ENCODE results near the gene MYH7.
"Not testable (repeated sequence)": the region's sequence is repeated elsewhere in the genome, so short reads cannot be mapped to it uniquely, and the experiment has no call there.

The MYH7 gene

DNA sequence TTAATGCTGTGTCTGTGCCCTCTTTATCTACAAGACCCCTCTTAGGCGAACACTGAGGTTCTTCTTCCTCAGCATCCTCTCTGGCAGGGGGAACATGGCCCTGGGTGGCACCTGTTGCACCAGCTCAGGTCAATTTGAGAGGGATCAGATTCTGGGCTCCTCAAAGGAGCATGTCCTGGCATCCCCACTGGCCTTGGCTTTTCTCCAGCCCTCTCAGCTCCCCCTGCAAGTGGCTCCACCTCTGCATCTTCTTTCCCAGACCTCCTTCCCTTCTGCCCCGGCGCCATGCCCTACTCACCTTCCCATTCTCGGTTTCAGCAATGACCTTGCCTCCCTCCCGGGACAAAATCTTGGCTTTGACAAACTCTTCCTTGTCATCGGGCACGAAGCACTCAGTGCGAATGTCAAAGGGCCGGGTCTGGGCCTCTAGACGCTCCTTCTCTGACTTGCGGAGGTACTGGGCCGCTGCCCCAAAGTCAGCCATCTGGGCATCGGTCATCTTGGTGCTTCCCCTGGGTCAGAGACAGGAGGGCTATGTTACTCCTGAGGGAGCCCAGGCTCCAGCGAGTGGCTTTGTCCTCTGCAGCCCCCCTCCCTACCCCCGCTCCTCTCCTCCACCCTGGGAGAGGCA is 28.6 kb downstream of the MYH7 start:
- no peak for DNase-seq

DNA sequence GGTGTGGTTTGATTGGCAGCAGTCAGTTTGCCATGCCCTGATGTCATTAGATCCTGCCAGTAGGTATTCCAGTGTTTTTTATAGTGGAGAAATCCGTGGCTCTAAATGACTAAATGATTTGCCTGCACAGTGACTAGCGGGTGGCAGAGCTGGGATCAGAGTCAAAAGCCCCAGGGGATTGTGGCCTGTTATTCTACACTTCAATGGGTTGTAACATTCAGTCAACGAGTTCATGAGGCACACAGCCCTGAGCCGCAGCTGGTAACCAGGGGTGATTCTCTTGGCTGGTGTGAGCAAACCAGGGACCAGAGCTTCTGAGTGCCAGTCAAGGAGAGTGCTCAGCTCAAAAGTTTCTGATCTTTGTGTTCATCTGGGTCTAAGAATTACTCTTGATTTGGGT is 29.2 kb downstream of the MYH7 start:
- DNase-seq = no peak

DNA sequence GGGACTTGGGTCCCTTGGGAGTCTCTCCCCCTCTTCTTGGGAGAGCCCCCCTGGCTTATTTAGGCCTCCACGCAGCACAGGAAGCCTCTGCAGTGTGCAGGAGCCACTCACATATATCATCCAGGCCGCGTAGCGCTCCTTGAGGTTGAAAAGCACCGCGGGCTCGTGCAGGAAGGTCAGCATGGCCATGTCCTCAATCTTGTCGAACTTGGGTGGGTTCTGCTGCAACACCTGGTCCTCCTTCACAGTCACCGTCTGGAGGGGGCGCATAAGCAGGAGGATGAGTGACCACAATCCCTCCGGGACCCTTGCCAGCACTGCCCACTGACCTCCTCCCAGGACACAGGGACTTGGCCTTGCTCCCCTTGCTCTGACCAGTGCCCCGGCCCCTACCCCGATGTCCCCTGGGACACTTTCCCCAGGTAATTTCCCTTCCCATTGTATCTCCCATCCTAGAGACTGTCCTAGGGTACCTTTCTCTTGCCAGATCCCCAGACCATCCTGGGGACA is 29.9 kb downstream of the MYH7 start:
- DNase-seq = no peak

DNA sequence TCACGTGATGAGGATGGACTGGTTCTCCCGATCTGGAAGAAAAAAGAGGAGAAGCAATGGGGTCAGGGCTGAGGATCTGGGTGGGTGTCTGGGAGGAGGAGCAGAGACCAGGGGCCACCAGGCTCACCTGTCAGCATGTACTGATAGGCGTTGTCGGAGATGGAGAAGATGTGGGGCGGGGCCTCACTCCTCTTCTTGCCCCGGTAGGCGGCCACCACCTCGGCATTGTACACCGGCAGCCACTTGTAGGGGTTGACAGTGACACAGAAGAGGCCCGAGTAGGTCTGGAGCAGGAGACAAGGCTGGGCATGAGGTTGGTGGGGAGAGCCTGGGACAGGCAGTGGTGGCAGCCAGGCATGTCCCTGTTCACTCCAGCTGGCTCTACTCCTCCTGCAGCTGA is 30.4 kb downstream of the MYH7 start:
- no peak for DNase-seq

DNA sequence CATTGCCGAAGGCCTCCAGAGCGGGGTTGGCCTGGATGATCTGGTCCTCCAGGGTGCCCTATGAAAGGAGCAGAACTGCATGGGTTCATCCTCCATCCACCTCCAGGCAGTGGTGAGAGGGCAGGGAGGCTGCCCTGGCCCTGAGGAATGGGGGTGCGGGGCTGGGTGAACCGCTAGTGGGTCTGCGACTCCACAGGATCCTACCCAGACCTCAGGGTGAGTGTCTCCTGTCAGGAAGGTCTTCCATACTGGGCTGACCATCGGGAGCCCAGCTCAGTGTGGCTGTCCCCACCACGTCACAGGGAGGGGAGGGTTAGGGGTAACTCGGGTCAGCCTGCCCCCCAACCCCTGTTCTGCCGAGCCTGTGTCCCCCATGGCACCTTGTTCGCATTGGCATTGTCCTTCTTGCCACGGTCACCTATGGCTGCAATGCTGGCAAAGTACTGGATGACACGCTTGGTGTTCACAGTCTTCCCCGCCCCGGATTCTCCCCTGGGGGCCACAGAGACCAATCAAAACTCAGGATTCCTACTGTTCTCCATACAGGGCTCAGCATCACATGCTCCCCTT is 31.0 kb downstream of the MYH7 start:
- no peak for DNase-seq

DNA sequence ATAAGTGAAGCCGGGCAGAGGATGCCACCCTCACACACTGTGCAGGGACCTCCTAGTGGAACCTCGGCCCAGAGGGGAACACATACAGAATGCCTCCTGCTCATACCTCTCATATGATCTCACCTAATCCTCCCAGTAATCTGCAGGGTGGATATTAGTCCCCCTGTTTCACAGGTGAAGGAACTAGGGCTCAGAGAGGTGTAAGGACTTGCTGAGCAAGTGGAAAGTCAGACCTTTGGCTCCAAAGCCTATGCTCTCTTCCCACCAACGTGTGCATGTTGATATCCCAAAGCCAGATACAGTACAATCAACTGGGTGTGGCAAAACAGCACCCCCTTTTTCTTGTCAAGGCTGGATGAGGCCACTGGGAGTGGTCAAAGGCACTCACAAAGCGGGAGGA is 31.6 kb downstream of the MYH7 start:
- DNase-seq = no peak

DNA sequence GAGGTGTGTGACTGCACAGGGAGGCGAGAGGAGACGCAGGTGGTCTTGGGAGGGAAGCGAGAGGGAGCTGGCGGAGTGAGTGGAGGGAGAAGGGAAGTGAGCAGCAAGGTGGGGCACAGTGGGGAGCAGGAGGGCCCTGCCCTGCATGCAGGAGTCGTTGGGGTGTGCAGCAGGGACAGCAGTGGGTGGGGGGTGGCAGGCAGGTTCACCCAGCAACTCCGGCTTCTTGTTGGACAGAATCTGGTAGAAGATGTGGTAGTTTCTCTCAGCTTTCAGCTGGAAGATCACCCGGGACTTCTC is 32.4 kb downstream of the MYH7 start:
- no peak for DNase-seq

DNA sequence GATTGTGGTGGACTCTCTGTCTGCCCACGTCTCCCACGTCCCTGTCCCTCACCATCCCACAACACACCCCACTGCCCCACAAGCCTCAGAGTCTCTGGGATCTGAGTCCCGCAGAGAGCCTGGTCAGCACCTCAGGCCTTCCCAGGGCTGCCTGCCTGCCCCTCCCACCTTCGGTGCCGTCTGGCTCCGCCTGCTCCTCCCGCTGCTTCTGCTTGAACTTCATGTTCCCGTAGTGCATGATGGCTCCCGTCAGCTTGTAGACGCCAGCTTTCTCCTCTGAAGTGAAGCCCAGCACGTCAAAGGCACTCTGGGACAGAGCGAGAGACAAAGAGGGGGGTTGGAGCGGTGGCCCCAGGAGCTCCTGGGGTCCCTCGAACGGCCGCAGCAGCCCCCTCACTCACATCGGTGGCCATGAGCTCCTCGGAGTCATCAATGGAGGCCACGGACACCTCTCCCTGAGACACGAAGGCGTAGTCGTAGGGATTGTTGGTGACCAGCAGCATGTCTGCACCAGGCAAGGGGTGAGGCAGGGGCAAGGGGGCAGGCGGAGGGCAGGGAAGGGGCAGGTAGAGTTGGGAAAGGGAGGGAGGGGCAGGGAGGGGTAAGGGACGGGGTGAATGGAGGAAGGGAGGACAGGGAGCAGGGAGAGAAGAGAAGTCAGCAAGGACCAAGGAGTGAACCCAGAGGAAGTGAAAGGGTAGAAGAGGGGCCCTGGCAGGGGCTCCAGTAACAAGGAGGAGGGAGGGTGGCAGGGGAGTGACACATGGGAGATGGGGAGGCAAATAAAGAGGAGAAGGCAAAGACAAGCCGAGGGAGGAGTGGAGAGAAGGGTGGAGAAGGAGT is 32.9 kb downstream of the MYH7 start:
- no peak for DNase-seq

DNA sequence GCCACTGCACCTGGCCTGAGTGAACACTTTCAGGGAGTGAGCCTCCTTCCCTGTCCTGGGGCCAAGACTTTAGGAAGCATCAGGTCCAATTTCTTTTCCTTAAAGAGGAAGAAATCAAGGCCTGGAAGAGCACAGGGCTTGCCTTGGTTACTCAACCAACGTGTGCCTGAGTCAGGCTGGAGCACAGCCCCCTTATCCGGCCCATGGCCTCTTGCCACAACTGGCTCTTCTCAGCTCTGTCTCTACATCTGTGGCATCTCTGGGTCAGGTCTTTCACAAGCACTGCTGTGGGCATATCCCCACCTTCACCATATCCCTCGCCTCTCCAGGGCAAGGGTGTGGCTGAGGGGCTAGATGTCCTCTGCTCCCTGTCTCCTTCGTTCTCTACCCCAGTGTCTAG is 34.2 kb downstream of the MYH7 start:
- no peak for DNase-seq

DNA sequence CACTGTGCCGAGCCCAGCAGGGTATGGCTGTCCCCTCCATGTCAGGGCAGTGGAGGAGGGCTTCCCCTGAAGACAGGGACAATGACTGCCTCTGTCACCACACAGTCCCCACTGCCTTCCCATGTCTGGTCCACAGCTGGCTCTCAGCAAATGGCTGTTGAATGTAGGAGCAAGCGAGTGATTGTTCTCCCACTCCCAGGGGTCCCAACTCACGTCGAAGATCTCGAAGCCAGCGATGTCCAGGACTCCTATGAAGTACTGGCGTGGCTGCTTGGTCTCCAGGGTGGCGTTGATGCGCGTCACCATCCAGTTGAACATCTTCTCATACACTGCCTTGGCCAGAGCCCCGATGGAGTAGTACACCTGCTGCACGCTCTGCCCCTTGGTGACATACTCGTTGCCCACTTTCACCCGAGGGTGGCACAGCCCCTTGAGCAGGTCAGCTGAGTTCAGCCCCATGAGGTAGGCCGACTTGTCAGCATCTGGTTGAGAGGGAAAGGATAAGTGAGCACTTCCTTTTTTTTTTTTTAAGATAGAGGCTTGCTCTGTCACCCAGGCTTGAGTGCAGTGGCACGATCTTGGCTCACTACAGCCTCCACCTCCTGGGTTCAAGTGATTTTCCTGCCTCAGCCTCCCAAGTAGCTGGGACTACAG is 34.8 kb downstream of the MYH7 start:
- not testable (repeated sequence) for DNase-seq

DNA sequence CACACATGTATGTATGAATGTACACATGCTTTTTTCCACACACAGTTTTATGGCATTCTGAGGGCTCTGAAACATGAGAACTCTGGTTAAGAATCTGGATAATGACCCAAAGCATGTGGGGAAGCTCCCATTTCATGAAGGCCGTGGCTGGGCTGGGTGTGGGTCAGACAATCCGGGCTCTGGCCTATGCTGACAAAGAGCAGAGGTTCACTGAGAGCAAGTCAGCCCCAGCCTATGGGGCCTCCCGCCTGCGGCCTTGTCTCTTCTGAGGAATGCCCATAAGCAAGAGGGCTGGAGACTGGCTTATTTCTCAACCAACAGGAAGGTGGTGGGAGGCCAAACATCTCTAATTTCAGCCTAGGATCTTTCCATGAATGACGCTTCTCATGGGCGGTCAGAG is 35.9 kb downstream of the MYH7 start:
- no peak for DNase-seq

DNA sequence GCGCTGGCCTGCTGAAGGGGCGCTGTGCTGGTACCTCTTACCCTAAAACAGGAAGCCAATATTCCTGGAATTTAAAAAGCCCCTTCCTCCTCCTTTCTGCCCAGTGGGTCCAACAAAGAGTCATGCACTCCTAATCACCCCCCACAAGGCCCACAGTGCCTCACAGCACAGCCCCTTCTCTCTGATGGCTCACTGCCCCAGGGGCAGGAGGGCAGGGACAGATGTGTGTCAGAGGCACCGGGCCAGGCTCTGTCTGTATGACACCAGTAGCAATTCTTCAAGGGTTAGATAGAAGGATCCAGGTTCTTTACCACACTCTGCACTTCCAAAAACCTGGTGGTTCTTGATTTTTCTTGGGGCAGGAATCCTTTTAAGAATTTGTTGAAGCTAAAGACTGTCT is 36.3 kb downstream of the MYH7 start:
- DNase-seq = no peak

DNA sequence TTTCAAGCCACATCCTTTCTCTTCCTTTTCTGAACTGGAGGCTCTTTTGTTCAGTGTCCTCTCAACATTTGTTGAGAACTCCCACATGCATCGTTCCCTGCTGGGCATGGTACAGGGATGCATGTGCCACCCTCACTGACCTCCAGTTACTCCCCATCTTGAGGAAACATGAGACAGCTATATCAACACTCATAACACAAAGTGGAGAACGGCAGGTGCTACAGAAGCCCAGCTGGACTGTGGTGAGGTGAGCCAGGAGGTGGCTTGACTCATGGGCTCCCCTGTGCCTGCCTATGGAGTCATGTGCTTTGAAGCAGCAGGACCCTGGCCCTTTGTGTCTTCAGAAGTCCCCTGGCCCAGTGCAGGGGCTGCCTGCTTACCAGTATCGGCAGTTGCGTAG is 37.1 kb downstream of the MYH7 start:
- no peak for DNase-seq

DNA sequence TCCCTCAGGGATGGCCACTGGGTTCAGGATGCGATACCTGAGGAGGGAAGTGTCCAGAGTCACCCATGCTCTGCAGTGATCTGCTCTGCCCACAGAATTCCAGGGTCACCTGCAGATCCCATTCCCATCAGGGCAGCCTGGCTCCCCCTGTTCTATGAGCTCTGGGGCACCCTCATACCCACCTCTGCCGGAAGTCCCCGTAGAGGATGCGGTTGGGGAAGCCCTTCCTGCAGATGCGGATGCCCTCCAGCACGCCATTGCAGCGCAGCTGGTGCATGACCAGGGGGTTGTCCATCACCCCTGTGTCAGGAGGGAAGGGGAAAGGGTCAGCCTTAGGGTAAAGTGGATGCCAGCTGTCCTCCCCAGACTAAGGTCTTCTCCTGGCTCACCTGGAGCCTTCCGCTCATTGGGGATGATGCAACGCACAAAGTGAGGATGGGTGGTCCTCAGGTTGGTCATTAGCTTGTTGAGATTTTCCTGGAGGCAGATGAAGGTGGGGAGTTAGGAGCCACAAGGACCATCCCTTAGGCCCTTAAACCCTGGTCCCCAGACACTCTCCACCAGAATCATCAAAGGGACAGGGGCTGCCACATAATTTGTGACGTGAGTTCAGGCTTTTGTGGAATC is 38.6 kb downstream of the MYH7 start:
- no peak for DNase-seq

DNA sequence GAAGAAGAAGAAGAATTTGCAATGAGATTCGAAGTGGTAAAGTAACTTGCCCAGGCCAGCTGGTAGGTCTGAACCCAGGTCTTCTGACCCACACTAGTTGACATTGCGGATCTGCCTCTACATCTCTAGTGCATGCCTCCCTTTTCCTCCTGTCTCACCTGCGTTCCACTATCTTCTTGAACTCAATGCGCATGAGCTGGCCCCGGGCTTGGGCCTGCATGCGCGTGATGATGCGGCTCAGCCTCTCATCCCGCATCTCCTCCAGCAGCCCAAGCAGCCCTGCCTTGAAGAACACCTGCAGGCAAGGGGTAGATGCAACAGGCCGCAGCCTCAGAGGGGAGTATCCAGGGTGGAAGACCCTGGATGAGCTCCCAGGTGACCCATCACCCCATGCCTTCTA is 39.3 kb downstream of the MYH7 start:
- DNase-seq = no peak

DNA sequence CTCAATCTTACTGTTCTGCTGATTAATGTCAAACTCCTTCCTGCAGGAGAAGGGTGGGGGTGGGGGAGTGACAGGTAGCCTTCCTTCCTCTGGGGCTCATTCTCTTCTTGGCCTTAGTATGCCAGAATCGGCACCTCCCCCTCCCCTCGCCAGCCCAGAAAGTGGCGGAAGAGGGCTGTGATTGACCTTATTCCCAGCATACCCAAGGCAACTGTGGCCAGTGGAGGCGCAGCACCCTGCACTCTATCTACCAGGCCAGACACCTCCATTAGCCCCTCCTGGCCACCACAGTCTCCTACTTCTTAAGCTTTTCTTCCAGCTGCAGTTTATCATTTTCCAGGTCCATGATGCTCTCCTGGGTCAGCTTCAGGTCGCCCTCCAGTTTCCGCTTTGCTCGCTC is 42.8 kb downstream of the MYH7 start:
- no peak for DNase-seq

DNA sequence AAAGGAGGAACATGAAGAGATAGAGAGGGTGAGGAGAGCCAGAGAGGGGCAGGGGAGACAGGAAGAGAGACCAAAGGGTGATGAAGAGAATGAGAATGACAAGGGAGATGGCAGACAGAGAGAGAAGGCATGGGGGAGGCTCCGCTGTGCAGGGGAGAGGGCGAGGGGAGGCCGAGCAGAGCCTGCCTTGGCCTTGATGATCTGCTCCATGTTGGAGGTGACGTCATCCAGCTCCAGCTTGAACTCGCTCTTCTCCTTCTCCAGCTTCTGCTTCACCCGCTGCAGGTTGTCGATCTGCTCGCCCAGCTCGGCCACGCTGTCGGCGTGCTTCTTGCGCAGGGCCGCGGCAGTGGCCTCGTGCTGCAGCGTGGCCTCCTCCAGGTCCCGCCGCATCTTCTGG is 45.6 kb downstream of the MYH7 start:
- DNase-seq = not testable (repeated sequence)

DNA sequence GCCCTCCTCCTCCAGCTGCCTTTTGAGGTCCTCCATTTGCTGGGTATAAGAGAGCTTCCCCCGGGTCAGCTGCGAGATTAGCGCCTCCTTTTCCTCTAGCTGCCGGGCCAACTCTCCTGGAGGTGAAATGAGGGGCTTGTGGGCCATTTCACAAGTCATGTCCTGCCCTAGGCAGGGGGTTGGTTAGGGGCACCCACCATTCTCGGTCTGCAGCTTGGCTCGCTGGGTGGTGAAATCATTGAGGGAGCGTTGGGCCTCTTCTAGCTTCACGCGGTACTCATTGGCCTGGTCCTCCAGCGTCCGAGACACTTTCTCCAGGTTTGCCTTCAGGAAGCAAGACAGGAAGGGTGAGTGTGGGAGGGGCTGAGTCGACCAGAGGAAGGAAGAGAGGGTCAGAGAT is 46.1 kb downstream of the MYH7 start:
- DNase-seq = no peak

DNA sequence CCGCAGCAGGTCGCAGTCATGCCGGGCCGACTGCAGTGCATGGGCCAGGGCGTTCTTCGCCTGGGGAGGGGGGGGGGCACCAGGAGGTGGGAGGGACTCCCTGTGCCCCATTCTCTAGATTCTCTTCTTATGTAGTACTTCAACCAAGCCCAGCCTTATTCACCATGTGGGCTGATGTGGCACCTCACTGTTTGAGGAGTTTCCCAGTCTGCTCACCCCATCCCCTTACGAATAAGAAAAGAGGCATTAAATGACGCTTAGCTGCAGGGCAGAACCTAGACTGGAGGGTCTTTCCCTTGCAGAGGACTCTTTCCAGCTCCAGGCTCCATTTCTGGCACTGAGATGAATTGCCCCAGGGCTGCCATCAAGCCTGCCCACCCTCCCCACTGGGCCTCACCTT is 46.5 kb downstream of the MYH7 start:
- DNase-seq = no peak

DNA sequence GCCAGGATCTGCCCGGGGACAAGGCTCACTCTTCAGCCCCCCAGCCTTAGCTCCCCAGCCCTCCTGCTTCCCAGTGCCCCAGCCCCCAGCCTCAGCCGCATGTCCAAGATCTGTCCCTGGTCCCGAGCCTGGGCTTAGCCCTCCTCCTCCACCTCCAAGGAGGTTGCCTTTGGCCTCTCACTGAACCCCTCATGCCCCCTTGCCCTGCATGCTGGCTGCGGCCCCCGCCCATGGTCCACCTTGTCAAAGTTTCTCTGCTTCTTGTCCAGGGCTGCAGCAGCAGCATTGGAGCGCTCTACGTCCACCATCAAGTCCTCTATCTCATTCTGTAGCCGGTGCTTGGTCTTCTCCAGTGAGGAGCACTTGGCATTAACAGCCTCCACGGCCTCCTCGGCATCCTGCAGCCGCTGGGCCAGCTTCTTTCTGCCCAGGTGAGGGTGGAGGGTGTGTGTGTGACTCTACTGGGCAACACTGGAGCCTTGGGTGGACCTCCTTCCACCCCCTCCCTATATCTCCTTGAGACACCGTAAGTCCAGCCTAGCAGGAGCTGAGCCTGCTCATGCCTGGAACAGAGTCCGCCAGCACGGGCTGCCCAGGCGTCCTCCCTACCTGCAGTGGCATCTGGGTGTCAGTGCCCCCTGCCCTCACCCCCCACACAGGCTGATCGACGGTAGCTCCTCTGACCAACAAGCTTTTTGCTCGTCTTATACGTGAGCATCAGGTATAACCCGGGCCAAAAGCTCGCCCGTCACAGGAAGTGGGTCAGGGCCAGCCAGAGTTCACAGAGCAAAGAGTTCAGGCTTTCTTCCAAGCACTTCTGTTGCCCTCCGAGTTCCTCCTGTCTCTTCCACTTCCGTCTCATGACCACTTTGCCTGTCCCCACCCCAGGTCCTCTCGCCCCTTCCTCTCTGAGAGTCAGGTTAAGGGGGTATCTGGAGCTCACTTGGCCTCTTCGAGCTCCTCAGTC is 47.3 kb downstream of the MYH7 start:
- DNase-seq = no peak

DNA sequence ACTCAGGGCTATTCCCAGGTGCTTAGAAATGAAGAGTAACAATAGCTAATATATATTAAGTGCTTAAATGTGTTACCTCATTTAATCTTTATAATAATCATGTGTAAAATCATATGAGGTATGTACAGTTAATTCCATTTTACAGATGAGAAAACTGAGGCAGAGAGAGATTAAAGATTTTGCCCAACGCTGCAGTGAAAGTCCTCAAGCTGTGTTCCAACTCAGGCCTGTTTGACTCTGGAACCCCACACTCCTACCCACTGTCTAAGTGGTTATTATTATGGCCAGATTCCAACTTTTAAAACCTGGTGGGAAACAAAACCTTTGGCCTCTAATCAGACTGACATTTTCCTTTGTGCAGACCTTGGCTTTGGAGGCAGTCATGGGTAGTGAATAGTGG is 48.5 kb downstream of the MYH7 start:
- no peak for DNase-seq

DNA sequence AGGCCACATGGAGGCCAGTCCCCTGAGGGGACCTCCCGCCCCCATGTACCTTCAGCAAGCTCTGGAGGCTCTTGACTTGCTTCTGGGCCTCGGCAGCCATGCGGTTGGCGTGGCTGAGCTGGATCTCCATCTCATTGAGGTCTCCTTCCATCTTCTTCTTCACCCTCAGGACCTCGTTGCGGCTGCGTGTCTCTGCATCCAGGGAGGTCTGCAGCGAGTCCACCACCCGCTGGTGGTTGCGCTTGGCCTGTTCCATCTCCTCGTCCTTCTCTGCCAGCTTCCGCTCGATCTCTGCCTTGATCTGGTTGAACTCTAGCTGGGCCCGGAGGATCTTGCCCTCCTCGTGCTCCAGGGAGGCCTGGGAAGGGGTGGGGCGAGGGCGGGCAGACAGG is 49.2 kb downstream of the MYH7 start:
- DNase-seq = not testable (repeated sequence)
